HG02642 (cell line): ENCODE results near the gene SH3BP1.
A peak's percentile ranks its signal among the peaks of the same experiment; 100 is the strongest.
"Not testable (repeated sequence)": the region's sequence is repeated elsewhere in the genome, so short reads cannot be mapped to it uniquely, and the experiment has no call there.

ENCODE experiments used
- ATAC-seq: cut with Tn5 transposase; IDR thresholded peaks from one replicate; pipeline ENCODE4 v1.9.1; 2021; ENCODE audit warnings: mild to moderate bottlenecking; ENCODE audit not compliant: unreplicated experiment, poor library complexity

SH3BP1 gene, protein sequence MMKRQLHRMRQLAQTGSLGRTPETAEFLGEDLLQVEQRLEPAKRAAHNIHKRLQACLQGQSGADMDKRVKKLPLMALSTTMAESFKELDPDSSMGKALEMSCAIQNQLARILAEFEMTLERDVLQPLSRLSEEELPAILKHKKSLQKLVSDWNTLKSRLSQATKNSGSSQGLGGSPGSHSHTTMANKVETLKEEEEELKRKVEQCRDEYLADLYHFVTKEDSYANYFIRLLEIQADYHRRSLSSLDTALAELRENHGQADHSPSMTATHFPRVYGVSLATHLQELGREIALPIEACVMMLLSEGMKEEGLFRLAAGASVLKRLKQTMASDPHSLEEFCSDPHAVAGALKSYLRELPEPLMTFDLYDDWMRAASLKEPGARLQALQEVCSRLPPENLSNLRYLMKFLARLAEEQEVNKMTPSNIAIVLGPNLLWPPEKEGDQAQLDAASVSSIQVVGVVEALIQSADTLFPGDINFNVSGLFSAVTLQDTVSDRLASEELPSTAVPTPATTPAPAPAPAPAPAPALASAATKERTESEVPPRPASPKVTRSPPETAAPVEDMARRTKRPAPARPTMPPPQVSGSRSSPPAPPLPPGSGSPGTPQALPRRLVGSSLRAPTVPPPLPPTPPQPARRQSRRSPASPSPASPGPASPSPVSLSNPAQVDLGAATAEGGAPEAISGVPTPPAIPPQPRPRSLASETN

DNA sequence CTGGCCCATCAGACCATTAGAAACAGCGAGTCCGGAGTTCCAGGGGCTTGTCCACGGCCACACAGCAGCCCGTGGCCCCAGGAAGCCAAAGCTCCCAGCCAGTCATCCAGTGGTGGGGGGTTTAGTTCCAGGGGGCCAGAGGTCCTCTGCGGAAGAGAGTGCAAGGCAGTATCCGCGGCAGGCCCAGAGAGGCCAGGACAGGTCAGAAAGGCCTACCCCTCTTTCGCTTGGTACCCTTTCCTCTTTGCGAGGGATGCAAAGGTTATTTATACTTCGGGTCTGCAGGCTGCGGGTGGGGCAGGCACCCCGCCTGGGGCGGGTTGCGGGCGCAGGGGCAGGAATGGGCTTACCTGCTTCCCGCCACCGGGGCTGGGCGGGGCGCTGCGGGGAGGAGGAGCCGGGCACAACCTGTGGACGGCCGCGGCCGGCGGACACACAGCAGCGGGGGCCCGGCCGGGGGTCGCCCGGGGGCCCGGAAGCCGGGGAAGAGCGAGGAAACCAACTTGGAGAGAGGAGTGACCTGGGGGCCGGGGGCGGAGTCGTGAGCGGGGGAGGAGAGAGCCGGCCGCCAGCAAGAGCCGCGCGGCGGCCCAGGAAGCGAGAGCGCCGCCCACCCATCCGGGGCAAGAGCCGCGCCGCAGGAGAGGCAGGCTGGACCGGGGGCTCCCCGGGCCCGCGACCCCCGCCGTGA is at the start of gene SH3BP1:
Gene SH3BP1 (plus strand): TSS at position 600 of the 691 bp plus-strand sequence. CDS start 119 bp downstream, outside the sequence.
- ATAC-seq = no peak

DNA sequence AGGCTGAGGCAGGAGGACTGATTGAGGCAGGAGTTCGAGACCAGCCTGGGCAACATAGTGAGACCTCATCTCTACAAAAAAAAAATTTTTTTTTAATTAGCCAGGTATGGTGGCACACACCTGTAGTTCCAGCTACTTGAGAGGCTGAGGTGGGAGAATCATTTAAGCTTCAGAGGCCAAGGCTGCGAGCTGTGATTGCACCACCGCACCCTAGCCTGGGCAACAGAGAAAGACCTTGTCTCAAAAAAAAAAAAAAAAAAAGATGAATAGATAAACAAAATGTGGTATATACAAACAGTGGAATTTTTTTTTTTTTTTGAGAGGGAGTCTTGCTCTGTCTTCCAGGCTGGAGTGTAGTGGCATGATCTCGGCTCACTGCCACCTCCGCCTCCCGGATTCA is 48.4 kb upstream of the SH3BP1 start:
- ATAC-seq = not testable (repeated sequence)

DNA sequence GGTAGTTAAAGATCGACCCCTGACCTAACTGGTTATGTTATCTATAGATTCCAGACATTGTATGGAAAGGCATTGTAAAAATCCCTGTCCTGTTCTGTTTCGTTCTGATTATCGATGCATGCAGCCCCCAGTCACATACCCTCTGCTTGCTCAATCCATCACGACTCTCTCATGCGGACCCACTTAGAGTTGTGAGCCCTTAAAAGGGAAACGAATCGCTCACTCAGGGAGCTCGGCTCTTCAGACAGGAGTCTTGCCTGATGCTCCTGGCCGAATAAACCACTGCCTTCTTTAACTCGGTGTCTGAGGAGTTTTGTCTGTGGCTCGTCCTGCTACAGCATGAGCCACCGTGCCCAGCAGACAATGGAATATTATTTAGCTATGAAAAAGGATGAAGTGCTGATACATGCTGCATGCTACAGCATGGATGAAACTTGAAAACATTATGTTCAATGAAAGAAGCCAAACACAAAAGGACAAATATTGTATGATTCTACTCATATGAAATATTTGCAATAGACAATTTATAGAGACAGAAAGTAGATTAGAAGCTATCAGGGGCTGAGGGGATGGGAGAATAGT is 47.6 kb upstream of the SH3BP1 start:
- no peak for ATAC-seq

DNA sequence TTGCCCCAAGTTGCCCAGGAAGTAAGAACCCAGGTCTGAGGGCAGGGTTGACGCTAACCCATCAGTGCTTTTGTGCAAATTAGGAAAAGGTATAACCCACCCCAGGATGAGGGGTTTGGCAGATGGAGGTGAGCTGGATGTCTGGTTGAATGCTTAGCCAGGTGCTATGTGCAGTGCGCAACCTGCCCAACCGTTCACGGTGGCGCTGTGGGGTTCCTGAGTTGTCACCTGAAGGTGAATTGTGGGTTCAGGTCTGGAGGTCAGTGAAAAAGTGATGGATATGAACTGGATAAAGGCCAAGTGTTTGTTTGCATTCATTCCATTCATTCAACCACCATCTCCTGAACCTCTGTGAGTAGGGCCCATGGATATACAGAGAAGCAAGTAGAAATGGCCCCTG is 45.2 kb upstream of the SH3BP1 start:
- no peak for ATAC-seq

DNA sequence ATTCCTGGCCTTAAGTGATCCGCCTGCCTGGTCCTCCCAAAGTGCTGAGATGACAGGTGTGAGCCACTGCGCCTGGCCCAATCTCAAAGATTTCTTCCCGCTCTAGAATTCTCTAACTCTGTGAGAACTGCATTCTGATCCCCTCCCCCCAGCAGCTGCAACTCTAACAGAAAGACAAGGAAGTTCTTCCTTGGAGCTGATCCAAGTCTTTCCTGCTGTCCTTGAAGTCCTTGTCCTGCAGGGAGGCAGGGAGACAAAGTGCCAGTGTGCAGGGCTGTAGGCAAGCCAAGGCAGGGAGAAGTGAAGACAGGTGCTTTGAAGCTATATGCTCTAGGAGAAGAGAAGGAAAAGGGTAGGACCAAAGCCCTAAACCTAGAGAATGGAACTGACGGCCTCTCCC is 40.3 kb upstream of the SH3BP1 start:
- ATAC-seq = no peak

DNA sequence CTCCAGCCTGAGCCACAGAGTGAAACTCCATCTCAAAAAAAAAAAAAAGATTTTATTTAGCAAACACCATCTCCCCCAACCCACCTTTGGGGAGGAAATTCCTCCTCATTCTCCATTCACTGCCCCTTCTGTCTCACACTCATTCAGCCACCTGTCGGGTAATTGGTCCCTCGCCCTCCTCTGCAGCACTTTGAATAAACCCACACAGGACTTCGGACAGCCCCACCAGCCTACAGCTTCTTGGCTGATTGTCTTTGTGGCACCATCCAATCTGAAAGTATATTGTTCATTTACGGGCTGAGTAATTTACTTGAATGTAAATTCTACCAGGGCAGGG is 38.3 kb upstream of the SH3BP1 start:
- ATAC-seq = no peak

DNA sequence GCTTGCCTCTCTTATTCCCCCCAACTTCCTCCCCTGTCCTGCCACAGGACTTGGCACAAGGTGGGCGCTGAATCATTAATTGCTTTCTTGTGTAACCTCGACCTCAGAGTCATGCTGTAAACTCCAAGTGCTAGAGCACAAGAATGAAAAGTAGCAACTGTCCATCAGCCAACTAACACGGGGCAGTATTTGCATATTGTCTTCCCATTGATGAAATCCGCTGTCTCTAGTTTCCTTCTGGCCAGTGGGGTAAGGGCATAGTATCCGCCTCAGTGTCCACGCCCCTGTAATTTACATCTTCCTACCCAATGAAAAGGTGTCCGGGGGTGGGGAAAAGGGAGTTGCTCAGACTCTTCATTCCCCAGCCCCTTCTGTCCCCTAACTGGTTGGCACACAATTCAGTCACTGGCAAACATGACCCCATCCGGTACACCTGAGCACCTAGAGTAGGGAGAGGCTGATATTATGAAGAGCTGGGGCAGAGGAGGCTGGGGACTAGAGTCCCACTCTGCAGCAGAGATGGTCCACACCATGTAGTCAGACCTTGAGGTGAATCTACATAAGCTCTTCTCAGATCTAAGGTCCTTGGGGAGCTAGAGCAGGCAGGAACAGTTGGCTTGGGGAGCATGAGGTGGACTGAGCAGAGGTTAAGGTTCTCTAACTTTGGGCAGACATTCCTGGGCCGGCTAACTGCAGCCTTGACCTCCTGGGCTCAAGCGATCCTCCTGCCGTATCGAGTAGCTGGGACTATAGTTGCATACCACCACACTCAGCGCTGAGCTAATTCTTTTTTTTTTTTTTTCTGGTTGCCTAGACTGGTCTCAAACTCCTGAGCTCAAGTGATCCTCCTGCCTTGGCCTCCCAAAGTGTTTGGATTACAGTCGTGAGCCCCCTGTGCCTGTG is 37.7 kb upstream of the SH3BP1 start:
- ATAC-seq = no peak

DNA sequence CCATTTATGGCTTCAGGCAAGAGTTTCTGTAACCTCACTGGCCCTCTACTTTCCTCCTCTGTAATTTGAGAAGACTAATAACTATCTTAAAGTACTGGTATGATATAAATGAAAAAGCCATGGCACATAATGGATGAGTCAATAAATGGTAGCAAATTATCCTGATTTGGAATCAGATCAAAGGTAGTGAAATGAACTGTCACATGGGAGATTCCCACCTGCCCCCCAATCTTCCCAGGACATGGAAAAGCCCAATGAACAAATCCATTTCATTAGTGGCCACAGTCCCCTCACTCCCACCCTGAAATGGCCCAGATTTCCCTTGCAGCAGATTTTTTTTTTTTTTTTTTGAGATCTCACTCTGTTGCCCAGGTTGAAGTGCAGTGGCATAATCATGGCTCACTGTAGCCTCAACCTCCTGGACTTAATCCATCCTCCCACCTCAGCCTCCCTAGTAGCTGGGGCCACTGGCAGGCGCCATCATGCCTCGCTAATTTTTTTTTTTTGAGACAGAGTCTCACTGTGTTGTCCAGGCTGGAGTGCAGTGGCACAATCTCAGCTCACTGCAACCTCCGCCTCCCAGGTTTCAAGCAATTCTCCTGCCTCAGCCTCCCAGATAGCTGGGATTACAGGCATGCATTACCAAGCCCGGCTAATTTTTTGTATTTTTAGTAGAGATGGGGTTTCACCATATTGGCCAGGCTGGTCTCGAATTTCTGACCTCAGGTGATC is 36.8 kb upstream of the SH3BP1 start:
- not testable (repeated sequence) for ATAC-seq

DNA sequence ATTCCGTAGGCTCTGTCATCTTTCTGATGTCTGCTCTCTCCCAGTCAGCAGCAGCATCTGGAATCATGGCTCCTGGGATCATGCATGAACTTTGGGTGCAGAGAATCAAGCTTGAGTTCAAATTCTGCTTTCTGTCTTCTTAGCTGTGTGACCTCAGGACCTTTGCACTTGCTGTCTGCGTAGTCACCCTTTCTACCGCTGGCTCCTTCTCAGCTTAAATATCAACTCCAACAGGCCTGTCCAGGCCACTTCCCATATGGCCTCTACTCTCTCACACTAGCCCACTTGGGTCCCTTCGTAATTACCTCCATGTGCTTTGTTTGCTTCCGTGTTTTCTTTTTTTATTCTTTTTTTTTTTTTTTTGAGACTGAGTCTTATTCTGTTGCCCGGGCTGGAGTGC is 35.4 kb upstream of the SH3BP1 start:
- ATAC-seq = no peak

DNA sequence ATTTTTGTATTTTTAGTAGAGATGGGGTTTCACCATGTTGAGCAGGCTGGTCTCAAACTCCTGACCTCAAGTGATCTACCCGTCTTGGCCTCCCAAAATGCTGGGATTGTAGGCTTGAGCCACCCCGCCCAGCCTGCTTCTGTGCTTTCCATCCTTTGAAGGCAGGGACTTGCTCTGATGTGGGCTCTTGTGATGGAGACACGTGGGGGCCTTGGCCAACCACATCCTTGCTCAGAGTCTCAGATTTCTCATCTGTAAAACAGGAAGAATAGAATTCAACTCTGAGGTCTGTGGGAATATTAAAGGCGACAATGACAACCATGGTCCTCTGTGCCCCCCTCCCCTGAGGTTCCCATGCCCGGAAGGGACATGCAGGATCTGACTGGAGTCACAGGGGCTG is 34.6 kb upstream of the SH3BP1 start:
- ATAC-seq = no peak

DNA sequence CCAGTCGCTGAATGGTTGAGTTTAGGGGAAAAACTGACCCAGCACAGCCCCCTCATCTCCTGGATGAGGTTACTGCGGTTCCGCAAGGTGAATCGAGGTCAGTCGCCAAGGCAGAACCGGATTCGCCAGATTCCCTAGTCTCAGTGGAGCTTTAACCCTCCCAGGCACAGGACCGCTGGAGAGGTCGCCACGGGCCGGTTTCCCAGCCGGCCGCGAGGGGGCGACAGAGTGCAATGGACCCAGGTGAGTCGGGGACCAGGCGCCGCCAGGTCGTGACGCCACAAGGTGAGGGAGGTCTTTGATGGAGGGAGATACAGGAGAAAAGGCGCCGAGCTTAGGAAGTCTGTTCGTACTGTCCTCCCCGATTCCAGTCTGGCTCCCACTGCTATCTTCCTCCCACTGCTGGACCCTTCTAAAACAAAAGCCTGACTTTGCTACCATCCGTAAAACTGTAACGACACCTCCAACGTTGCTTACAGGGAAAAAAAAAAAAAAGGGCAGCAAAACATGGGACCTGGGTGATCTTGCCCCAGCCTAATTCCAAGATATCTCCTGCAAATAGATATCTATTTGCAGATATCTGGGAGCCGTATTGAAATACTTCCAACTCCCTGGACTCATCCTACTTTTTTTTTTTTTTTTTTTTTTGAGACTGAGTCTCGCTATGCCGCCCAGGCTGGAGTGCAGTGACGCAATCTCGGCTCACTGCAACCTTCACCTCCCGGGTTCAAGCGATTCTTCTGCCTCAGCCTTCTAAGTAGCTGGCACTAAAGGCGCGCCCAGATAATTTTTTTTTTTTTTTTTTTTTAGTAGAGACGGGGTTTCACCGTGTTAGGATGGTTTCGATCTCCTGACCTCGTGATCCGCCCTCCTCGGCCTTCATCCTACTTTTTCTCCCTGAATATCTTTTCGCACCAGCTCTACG is 32.2 kb upstream of the SH3BP1 start:
- peak; percentile 22 for ATAC-seq

DNA sequence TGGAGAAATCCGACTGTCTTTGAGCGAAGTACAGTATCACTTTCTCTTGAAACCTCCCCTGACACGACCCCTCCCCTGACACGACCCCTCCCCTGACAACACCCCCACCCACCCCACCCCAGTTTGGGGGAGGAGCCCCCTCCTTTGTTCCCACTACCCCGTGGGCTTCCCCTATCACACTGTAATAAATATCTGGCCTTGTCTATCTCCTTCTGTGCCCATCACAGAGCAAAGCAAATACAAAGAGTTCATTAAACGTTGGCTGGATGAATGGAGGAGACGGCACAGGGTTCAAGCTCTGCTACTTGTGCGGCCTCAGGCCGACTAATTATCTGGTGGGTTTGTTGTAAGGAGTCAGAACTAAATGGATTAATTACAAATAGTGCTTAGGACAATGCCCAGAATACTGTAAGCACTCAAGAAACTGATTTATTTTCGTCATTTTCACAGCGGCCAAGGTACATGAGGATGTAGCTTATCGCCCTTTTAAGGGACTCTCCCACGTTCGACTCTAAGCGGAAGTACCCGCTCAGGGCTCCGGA is 31.5 kb upstream of the SH3BP1 start:
- no peak for ATAC-seq

DNA sequence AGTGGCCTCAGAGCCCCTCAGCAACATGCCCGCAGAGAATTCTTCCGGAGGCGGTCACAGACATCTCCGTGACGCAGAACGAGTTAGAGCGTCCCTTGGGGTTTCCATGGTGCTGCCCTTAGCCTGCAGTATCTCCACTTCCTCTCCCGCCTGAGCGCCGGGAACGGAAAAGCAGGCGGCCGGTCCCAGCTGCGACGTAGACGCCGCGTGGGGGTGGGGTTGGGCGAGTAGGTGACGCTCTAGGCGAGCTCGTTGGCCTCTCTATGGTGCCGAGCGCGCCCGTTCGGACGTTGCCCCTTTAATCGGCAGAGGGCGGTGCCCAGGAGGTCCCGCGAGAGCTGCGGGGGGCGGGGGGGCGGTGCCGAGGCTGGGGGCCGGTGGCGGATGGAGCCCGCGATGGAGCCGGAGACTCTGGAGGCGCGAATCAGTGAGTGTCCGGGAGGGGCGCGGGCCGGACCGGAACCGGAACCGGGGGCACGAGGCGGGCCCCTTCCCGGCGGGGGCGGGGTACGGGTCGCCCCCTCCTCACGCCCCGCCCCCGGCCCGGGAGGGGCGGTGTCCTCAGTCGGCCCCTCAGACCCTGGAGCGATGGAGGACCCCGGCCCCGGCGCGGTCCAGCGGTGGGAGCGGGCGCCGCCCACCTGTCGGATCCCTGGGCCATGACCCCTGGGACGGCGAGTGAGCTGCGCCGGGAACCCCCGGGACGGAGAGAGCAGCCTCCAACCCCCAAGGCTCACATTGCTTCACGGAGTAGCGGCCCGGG is 30.8 kb upstream of the SH3BP1 start, which contains the start of gene GGA1:
Gene GGA1 (plus strand): TSS at position 358 of the 763 bp plus-strand sequence. CDS start 27 bp downstream, at position 385.
- ATAC-seq = peak; percentile 87

DNA sequence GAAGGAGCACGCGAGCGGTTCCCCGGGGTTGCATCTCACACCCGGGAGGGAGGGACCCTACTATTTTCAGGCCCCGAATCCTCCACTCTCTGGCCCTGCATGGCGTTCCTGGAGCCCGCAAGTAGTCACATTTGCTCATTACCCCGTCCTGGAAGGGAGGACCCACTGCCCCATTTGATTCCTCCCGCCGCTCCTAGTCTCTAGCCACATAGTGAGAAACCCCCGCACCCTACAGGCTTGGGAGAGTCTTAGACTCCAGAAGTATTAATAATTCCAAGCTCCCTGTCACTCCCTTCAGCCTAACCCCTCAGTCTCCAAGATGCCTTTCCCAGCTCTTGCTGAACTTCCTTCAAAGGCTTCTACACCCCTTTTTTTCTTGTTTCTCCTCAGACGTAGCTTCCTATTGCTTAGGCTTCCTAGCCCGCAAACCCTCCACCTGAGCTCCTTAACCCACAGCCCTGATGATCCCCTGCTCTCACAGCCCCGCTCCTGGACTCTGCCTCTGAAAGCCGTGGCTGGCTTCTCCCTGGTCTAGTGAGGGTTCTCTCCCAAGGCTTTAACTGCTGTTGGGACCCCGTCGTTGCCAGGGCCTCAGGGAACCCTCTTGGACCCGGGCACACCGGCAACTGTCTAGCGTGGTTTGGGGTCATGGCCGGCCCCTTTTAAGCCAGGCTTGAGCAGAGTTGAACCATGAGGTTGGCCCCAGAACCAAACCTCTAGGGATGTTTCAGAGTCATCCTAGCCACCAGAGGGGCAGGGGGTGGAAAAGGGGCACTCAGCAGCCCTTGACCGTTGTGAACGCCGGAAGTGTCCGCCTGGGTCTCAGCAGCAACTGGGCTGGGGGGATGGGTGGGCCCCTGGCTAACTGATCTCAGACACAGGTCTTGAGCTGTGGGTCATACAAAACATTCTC is 30.0 kb upstream of the SH3BP1 start:
- ATAC-seq = no peak

DNA sequence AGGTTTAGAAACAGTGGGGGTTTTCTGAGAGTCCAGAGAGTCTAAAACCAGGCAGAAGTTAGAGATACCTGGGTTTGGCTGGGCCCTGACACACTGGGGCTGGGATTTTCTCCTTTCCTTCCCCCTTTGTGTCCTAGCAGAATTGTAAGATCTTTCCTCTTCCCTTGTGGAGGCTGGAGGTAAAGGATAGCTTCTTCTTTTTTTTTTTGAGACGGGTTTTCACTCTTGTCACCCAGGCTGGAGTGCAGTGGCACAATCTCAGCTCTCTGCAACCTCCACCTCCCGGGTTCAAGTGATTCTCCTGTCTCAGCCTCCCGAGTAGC is 29.4 kb upstream of the SH3BP1 start:
- not testable (repeated sequence) for ATAC-seq

DNA sequence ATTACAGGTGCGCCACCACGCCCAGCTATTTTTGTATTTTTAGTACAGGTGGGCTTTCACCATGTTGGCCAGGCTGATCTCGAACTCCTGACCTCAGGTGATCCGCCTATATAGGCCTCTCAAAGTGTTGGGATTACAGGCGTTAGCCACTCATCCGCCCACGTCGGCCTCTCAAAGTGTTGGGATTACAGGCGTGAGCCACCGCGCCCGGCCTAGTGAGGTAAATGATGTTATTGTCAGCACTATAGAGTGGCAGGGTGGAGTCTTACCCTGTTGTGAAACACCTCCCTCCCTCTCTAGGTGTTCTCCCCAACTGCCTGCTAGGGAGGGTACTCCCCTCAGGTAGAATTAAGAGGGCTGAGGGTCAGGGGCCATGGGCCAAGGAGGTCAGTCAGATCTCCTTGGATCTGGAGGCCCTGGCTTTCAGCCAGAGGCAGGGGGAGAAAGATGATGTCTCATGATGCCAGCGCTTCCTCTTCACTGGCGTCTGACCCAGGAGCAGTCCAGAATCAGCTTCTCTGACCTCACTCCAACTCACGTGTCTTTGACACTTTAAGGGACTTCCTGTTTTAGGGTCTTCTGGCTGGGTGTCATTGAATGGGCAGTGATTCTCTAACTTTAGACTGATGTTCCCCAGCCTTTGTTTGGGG is 28.9 kb upstream of the SH3BP1 start:
- ATAC-seq = no peak
